Measurements from ENCODE around the gene FLOT1. TPM values are rescaled to one million over a fixed set of nuclear protein-coding genes. Genes with fewer than 3 reads are reported as not detected.

Gene FLOT1
- total and polyA plus RNA-seq, 9 of the 15 experiments (the other 6 are each of a cell fraction or from before 2014, with no cell fraction given): 11.7 to 149 (median 118) TPM

DNA sequence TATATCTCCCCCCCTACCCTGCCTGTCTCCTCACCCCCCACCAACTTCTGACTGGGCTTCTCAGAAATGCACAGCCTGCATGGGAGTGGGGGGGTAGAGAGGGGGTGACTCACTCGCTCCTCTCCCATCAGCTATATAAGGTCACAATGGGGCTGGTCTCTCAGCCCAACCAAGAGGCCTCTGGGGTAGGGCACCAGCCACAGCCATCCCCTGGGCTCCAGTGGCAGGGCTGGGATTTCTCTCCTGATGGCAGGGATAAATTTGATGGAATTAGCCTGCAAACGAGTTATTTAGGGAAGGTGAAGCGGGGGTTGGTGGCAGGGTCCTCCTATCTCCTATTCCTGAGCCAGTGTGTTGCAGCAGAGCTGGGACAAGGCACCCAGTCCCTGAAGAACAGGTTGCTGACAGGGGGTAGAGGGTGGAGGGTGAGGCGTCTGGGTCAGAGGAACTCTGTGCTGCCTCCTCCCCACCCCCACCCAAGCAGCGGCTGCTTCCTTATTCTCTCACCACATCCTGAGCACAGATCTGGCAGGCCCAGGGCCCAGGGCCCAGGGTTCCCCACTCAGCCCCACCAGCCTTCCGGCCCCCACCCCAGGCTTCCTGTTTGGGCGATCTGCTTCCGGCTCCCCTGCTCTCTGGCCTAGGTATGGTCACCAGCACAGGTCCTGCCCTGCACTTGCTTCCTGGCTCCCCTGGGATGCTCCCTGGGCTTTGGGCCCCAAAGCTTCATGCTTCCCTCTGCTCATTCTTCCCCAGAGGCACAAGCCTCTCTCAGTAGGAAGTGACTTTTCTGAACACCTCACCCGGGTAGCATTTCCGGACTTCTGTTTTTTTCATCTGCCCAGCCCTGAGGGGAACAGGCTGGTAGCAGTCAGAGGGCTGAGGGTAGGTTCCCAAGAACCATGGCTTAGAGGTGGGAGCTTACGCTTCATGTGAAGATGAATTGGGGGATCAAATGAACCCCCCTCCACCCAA is 60.1 kb downstream of the FLOT1 start (continued):
- TF ChIP-seq, protein P1, sequence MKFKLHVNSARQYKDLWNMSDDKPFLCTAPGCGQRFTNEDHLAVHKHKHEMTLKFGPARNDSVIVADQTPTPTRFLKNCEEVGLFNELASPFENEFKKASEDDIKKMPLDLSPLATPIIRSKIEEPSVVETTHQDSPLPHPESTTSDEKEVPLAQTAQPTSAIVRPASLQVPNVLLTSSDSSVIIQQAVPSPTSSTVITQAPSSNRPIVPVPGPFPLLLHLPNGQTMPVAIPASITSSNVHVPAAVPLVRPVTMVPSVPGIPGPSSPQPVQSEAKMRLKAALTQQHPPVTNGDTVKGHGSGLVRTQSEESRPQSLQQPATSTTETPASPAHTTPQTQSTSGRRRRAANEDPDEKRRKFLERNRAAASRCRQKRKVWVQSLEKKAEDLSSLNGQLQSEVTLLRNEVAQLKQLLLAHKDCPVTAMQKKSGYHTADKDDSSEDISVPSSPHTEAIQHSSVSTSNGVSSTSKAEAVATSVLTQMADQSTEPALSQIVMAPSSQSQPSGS (CRISPR knock-in tag; IDR thresholded peaks at IDR 0.05): no peak
- no peak for TF ChIP-seq MEIS2 (IDR thresholded peaks at IDR 0.05; ENCODE audit: partially characterized antibody)
- TF ChIP-seq, protein P2, sequence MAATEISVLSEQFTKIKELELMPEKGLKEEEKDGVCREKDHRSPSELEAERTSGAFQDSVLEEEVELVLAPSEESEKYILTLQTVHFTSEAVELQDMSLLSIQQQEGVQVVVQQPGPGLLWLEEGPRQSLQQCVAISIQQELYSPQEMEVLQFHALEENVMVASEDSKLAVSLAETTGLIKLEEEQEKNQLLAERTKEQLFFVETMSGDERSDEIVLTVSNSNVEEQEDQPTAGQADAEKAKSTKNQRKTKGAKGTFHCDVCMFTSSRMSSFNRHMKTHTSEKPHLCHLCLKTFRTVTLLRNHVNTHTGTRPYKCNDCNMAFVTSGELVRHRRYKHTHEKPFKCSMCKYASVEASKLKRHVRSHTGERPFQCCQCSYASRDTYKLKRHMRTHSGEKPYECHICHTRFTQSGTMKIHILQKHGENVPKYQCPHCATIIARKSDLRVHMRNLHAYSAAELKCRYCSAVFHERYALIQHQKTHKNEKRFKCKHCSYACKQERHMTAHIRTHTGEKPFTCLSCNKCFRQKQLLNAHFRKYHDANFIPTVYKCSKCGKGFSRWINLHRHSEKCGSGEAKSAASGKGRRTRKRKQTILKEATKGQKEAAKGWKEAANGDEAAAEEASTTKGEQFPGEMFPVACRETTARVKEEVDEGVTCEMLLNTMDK (IDR thresholded peaks at IDR 0.05; ENCODE audit: borderline replicate concordance, insufficient read depth, low read depth, low read length, poor library complexity, severe bottlenecking): no peak
- no peak for TF ChIP-seq XRCC4 (IDR thresholded peaks at IDR 0.05; ENCODE audit: extremely low read depth, insufficient read depth, insufficient read length)
- TF ChIP-seq ZNF212 (CRISPR knock-in tag; IDR thresholded peaks at IDR 0.05): no peak
- TF ChIP-seq ZNF778 (CRISPR knock-in tag; IDR thresholded peaks at IDR 0.05): no peak
- TF ChIP-seq, protein P3, sequence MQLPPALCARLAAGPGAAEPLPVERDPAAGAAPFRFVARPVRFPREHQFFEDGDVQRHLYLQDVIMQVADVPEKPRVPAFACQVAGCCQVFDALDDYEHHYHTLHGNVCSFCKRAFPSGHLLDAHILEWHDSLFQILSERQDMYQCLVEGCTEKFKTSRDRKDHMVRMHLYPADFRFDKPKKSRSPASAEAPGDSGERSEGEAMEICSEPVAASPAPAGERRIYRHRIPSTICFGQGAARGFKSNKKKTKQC (CRISPR knock-in tag; IDR thresholded peaks at IDR 0.05): no peak
- TF ChIP-seq ADNP (tag; IDR thresholded peaks at IDR 0.05): no peak
- TF ChIP-seq ZNF263 (CRISPR knock-in tag; IDR thresholded peaks at IDR 0.05; ENCODE audit: borderline replicate concordance): peak; percentile 31; the same call in 1 of the 2 replicates
- TF ChIP-seq ZNF695 (CRISPR knock-in tag; IDR thresholded peaks at IDR 0.05): no peak
- TF ChIP-seq HDGF (IDR thresholded peaks at IDR 0.05): 0 out of 2 replicates have a peak, but pooled peaks have one; percentile 25
- no peak for TF ChIP-seq TSC22D4 (tag; IDR thresholded peaks at IDR 0.05)
- TF ChIP-seq POLR3A (IDR thresholded peaks at IDR 0.05; ENCODE audit: borderline replicate concordance, extremely low read depth, insufficient read depth, insufficient read length): no peak
- no peak for TF ChIP-seq ATF1 (CRISPR knock-in tag; IDR thresholded peaks at IDR 0.05)
- TF ChIP-seq ATF1 (tag; IDR thresholded peaks at IDR 0.05): peak; percentile 50
- no peak for TF ChIP-seq MAFF (IDR thresholded peaks at IDR 0.05; ENCODE audit: low read length)
- no peak for TF ChIP-seq SIRT6 (IDR thresholded peaks at IDR 0.05; ENCODE audit: low read depth, low read length)
- peak; percentile 91 for TF ChIP-seq RBFOX2 (IDR thresholded peaks at IDR 0.05; ENCODE audit: low read depth, low read length)
- TF ChIP-seq ZFPM2 (CRISPR knock-in tag; IDR thresholded peaks at IDR 0.05): no peak
- no peak for TF ChIP-seq THRAP3 (IDR thresholded peaks at IDR 0.05; ENCODE audit: borderline replicate concordance)
- TF ChIP-seq, protein P4, sequence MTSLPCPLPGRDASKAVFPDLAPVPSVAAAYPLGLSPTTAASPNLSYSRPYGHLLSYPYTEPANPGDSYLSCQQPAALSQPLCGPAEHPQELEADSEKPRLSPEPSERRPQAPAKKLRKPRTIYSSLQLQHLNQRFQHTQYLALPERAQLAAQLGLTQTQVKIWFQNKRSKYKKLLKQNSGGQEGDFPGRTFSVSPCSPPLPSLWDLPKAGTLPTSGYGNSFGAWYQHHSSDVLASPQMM (CRISPR knock-in tag; IDR thresholded peaks at IDR 0.05): no peak
- TF ChIP-seq HSF4 (CRISPR knock-in tag; IDR thresholded peaks at IDR 0.05; ENCODE audit: borderline replicate concordance): no peak
- no peak for TF ChIP-seq ZNF551 (CRISPR knock-in tag; IDR thresholded peaks at IDR 0.05)
- no peak for TF ChIP-seq NFE2L1 (tag; IDR thresholded peaks at IDR 0.05; ENCODE audit: borderline replicate concordance, low read depth)
- no peak for TF ChIP-seq CBFA2T2 (conservative IDR thresholded peaks at IDR 0.05)
